GM19351 (cell line): ENCODE measurements around the gene MCC.

Experiments
- ATAC-seq: cut with Tn5 transposase; IDR thresholded peaks from one replicate; pipeline ENCODE4 v1.9.1; 2021; ENCODE audit warnings: mild to moderate bottlenecking, moderate library complexity; ENCODE audit not compliant: unreplicated experiment

MCC gene

GRCh38 chr5:113209498-113209897 lies 278.8 kb downstream of the MCC start:
- no peak for ATAC-seq

- ATAC-seq = no peak
Observed at GRCh38 chr5:113205807-113206206, 282.4 kb downstream of the MCC start.

- ATAC-seq = no peak
Observed at GRCh38 chr5:113205323-113205722, 282.9 kb downstream of the MCC start.

GRCh38 chr5:113204525-113205161 lies 283.6 kb downstream of the MCC start:
- no peak for ATAC-seq

- no peak for ATAC-seq
Observed at GRCh38 chr5:113203916-113204315, 284.3 kb downstream of the MCC start.

- no peak for ATAC-seq
Observed at GRCh38 chr5:113202746-113203716, 285.2 kb downstream of the MCC start.

GRCh38 chr5:113202287-113202686 lies 286.0 kb downstream of the MCC start:
- ATAC-seq = no peak

GRCh38 chr5:113201715-113202114 lies 286.5 kb downstream of the MCC start:
- ATAC-seq = no peak

GRCh38 chr5:113199122-113199905 lies 288.9 kb downstream of the MCC start:
- no peak for ATAC-seq

GRCh38 chr5:113197456-113198200 lies 290.6 kb downstream of the MCC start:
- no peak for ATAC-seq

- ATAC-seq = no peak
Observed at GRCh38 chr5:113195771-113196170, 292.5 kb downstream of the MCC start.

- no peak for ATAC-seq
Observed at GRCh38 chr5:113195251-113195650, 293.0 kb downstream of the MCC start.

- no peak for ATAC-seq
Observed at GRCh38 chr5:113194591-113194990, 293.7 kb downstream of the MCC start.

- no peak for ATAC-seq
Observed at GRCh38 chr5:113194125-113194524, 294.1 kb downstream of the MCC start.

- ATAC-seq = no peak
Observed at GRCh38 chr5:113193311-113193978, 294.8 kb downstream of the MCC start.

GRCh38 chr5:113192541-113192940 lies 295.7 kb downstream of the MCC start:
- no peak for ATAC-seq

- no peak for ATAC-seq
Observed at GRCh38 chr5:113190347-113190746, 297.9 kb downstream of the MCC start.

- no peak for ATAC-seq
Observed at GRCh38 chr5:113189291-113189690, 299.0 kb downstream of the MCC start.

- no peak for ATAC-seq
Observed at GRCh38 chr5:113188436-113188835, 299.8 kb downstream of the MCC start.

- ATAC-seq = no peak
Observed at GRCh38 chr5:113187906-113188305, 300.3 kb downstream of the MCC start.
